Chondrocyte (in vitro differentiated cells): ENCODE data around the gene PDE4D. TPM values are rescaled to one million over a fixed set of nuclear protein-coding genes. Genes with fewer than 3 reads are reported as not detected.

Experiments used
- DNase-seq: peaks from one replicate; pipeline ENCODE4 v3.0.0; 2021; ENCODE audit warnings: mixed read lengths, low spot score
- H3K27ac Mint-ChIP-seq: one replicate; pipeline ENCODE4 v1.8.0; 2021; ENCODE audit warnings: mild to moderate bottlenecking, moderate library complexity, mixed read lengths; ENCODE audit not compliant: unreplicated experiment
- H3K27me3 Mint-ChIP-seq: 2 replicates; pipeline ENCODE4 v1.8.0; 2021; ENCODE audit warnings: low read depth, mixed read lengths
- H3K36me3 Mint-ChIP-seq: 2 replicates; pipeline ENCODE4 v1.8.0; 2021; ENCODE audit warnings: low read depth, mixed read lengths
- H3K4me1 Mint-ChIP-seq: 2 replicates; pipeline ENCODE4 v1.8.0; 2021; ENCODE audit warnings: low read depth, mild to moderate bottlenecking, mixed read lengths
- H3K4me3 Mint-ChIP-seq: one replicate; pipeline ENCODE4 v1.8.0; 2021; ENCODE audit warnings: mild to moderate bottlenecking, moderate library complexity, mixed read lengths; ENCODE audit not compliant: unreplicated experiment
- H3K9me3 Mint-ChIP-seq: 2 replicates; pipeline ENCODE4 v1.8.0; 2021; ENCODE audit warnings: low read depth, mixed read lengths
- total RNA-seq: library from RNA; stranded (reverse); gene quantifications from 3 replicates; pipeline ENCODE4 v1.2.1, GENCODE V29; 2021
- TF ChIP-seq, protein P1 (sequence below): fragments of 200-600 bp; sonication (generic); IDR thresholded peaks from 2 replicates; pipeline ENCODE4 v1.5.0; 2021; ENCODE audit warnings: antibody characterized with exemption, mild to moderate bottlenecking, moderate library complexity

PDE4D gene
- total RNA-seq, 1 donor from 2014 or later: 21.1 TPM

DNA sequence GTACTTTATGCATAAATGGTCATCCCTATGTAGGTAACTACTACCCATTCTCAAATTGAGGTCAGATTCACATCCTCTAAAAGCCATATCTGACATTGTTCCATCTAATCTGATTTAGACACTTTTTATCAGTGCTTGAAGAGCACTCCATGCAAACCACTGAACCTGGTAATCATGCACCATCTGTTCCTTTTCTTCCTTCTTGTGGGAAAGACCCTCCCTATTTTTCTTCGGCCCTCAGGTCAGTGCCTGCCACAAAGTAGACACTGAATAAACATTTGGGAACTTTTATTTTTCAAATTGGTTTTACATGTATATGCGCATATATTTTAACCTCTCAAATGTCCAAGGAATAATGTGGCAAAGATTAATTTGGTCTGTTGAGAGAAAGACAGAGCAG is 26.0 kb upstream of the PDE4D start:
- no peaks in the 10 kb centered on the region for H3K36me3 Mint-ChIP-seq
- no peaks in the 10 kb centered on the region for H3K9me3 Mint-ChIP-seq
- TF ChIP-seq, protein P1, sequence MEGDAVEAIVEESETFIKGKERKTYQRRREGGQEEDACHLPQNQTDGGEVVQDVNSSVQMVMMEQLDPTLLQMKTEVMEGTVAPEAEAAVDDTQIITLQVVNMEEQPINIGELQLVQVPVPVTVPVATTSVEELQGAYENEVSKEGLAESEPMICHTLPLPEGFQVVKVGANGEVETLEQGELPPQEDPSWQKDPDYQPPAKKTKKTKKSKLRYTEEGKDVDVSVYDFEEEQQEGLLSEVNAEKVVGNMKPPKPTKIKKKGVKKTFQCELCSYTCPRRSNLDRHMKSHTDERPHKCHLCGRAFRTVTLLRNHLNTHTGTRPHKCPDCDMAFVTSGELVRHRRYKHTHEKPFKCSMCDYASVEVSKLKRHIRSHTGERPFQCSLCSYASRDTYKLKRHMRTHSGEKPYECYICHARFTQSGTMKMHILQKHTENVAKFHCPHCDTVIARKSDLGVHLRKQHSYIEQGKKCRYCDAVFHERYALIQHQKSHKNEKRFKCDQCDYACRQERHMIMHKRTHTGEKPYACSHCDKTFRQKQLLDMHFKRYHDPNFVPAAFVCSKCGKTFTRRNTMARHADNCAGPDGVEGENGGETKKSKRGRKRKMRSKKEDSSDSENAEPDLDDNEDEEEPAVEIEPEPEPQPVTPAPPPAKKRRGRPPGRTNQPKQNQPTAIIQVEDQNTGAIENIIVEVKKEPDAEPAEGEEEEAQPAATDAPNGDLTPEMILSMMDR: no peak
- DNase-seq: no peak
- H3K4me1 Mint-ChIP-seq: no peaks in the 10 kb centered on the region
- H3K27ac Mint-ChIP-seq: no peak overlapping the region
- H3K27me3 Mint-ChIP-seq: peaks cover 8% of the 10 kb centered on the region
- H3K4me3 Mint-ChIP-seq: no peak overlapping the region

DNA sequence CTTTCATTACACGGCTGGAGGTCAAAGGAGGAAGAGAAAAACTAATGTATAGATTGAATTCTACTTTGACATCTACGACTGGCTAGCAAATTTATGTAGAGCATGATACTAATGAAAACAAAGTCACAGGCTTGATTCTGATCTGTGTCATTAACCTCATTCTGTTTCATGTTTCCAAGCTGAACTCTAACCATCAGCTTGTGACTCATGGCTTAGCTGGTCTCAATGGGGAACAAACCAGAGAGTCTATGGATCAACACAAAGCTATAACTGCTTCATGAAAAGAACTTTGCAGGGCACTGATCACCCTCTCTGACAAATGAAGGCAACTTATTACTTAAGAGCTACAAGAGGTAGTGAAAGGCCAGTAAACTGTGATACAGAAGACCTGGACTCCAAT is 23.6 kb upstream of the PDE4D start:
- Mint-ChIP-seq H3K27ac (no peak overlapping the region), H3K36me3 (no peaks in the 10 kb centered on the region), H3K27me3 (peaks cover 12% of the 10 kb centered on the region), H3K4me3 (no peak overlapping the region), H3K4me1 (no peaks in the 10 kb centered on the region), H3K9me3 (no peaks in the 10 kb centered on the region)
- DNase-seq: no peak
- TF ChIP-seq, protein P1: no peak

DNA sequence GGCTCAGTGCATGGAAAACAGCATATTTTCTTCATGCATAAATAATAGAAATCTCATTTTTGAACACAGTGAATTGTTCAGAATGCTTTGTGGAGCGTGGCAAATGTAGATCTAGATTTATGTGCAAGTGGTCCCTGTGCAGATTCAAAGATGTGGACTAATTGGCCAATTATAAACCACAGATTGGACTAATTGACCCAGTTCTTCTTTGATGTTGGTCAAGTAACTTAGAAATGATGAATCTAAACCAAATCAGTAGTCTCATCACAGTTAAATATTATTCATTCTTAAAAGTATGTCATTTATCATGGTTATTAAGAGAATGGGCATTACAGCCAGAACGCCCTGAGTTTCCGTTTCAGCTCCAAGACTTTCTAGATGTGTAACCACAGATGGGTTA is 11.7 kb upstream of the PDE4D start:
- no peaks in the 10 kb centered on the region for H3K4me1 Mint-ChIP-seq
- H3K36me3 Mint-ChIP-seq: no peaks in the 10 kb centered on the region
- TF ChIP-seq, protein P1: no peak
- no peak overlapping the region for H3K27ac Mint-ChIP-seq
- H3K4me3 Mint-ChIP-seq: no peak overlapping the region
- peaks cover 17% of the 10 kb centered on the region for H3K27me3 Mint-ChIP-seq
- DNase-seq: no peak
- no peaks in the 10 kb centered on the region for H3K9me3 Mint-ChIP-seq

DNA sequence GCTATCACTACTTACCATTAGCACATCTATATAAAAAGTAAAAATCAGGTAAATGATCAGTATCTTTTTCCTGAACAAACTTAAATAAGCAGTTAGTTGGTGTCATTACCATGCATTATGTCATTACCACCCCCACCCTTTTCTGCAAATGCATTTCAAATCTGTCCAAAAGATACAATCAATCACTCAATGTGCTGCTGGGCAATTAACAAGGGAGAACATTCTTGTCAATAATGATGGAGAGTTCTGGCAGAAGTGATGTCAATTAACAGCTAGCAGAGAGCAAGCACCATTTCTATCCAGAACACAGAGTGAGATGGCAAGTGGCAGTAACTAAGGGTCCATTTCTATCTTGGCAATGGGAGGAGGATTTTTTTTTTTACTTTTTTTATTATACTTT is 3.5 kb upstream of the PDE4D start:
- H3K4me1 Mint-ChIP-seq: peaks cover 15% of the 10 kb centered on the region
- TF ChIP-seq, protein P1: no peak
- H3K36me3 Mint-ChIP-seq: no peaks in the 10 kb centered on the region
- H3K27me3 Mint-ChIP-seq: peaks cover 22% of the 10 kb centered on the region
- no peak overlapping the region for H3K4me3 Mint-ChIP-seq
- no peak overlapping the region for H3K27ac Mint-ChIP-seq
- H3K9me3 Mint-ChIP-seq: no peaks in the 10 kb centered on the region
- no peak for DNase-seq

DNA sequence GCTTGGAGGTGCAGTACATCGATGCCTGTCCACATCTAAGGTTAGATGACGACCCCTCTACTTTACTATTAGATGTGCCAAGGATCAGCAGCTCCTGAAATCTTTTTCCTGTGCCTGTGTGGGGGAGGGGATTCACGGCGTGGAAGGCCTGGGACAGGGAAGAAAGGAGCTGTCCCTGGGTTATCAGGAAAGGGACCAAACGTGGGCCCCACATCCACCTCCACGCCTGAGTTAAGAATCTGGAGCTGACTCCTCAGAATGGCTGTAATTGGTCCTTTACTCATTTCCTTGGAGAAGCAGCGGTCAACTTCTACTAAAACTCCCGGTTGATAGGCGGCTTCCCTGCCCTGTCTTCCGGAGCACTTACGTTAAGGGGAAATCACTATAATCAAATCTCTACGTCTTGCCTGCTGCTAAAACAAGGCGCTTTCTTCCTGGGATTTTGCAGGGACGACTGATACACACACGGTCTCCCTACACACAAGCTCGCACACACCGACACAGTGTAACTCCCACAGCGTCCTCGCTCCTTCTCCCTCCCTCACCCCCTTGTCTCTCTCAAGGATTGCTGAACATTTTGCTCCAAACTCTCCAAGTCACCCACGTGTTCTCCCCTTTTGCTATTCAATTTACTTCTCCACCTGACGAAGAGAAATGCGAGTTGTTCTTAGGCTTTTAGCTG is 1.4 kb downstream of the PDE4D start:
- Mint-ChIP-seq H3K36me3 (peaks cover 2% of the 10 kb centered on the region), H3K9me3 (no peaks in the 10 kb centered on the region), H3K27me3 (peaks cover 28% of the 10 kb centered on the region), H3K4me1 (peaks cover 18% of the 10 kb centered on the region), H3K27ac (peak overlapping the region; percentile 32), H3K4me3 (peak overlapping the region; percentile 42)
- DNase-seq: no peak
- TF ChIP-seq, protein P1: no peak
